Thymus (tissue), 11 donors: ENCODE measurements around the gene ZC2HC1B. TPM values are rescaled to one million over a fixed set of nuclear protein-coding genes. Genes with fewer than 3 reads are reported as not detected.

Experiments used
- DNase-seq, 9 donors: peaks; one replicate each; pipeline ENCODE4 v3.0.0-alpha.2; 2013; ENCODE audit warnings: low spot score in 9 of 9, low read depth in 6 of 9, missing footprints in 1 of 9
- H3K27ac ChIP-seq, 2 donors: one replicate each; pipeline ENCODE4 v1.5.1; 2013; ENCODE audit warnings: control low read depth in 1 of 2, low read depth in 1 of 2, low read length in 1 of 2, mild to moderate bottlenecking in 1 of 2, moderate library complexity in 1 of 2
- H3K27me3 ChIP-seq, 2 donors: one replicate each; pipeline ENCODE4 v1.5.1; 2013; ENCODE audit warnings: low read length in 1 of 2; ENCODE audit not compliant: control insufficient read depth in 2 of 2, insufficient read depth in 1 of 2
- H3K36me3 ChIP-seq, 2 donors: one replicate each; pipeline ENCODE4 v1.5.1; 2013; ENCODE audit warnings: low read length in 1 of 2, mild to moderate bottlenecking in 1 of 2, moderate library complexity in 1 of 2; ENCODE audit not compliant: control insufficient read depth in 2 of 2, insufficient read depth in 2 of 2
- H3K4me1 ChIP-seq, 2 donors: one replicate each; pipeline ENCODE4 v1.5.1; 2013; ENCODE audit warnings: low read length in 2 of 2; ENCODE audit not compliant: control insufficient read depth in 2 of 2, insufficient read depth in 2 of 2
- H3K4me3 ChIP-seq, 2 donors: one replicate each; pipeline ENCODE4 v1.5.1; 2013; ENCODE audit warnings: low read length in 2 of 2, control low read depth in 1 of 2, mild to moderate bottlenecking in 1 of 2
- H3K9me3 ChIP-seq, 2 donors: one replicate each; pipeline ENCODE4 v1.5.1; 2013; ENCODE audit warnings: low read length in 1 of 2, mild to moderate bottlenecking in 1 of 2; ENCODE audit not compliant: control insufficient read depth in 2 of 2, insufficient read depth in 1 of 2
- WGBS: extraction: QIAGEN DNeasy Blood & Tissue Kit; methylation state at CpG from one replicate; pipeline ENCODE4 v1.1.7; 2013; 5-methylcytosine and 5-hydroxymethylcytosine counted together
- polyA plus RNA-seq: library from polyadenylated mRNA; stranded (reverse); fragments of 200-250 nt; gene quantifications from one replicate; pipeline ENCODE4 v1.2.3, GENCODE V29; 2013
- total RNA-seq: library from RNA; stranded (reverse); fragments of 120-200 nt; gene quantifications from one replicate; pipeline ENCODE4 v1.2.4, GENCODE V29; 2013
- donor health status: healthy.

The ZC2HC1B gene
- total and polyA plus RNA-seq, 2 donors, result 0.21 TPM; not detected in 1

DNA sequence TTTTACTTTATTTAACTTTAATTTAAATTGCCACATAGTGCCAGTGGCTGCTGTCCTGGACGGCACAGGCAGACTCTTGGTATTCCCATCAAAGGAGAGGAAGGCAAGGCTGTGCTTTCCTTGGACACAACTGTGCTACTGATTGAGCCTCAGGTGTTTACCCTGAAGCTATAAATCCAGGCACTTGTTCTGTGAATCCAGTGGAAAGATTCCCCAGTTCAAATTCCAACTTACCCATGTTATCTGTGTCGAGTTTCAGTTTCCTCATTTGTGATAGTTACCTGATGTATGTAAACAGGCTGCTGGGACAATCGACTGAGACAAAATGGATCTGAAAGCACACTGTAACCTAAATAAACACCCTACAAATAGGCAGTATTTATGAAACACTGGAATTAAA is 86.6 kb downstream of the ZC2HC1B start:
- Histone ChIP-seq H3K27ac (no peak overlapping the region), H3K4me3 (no peak overlapping the region), H3K27me3 (no peaks in the 10 kb centered on the region), H3K4me1 (no peaks in the 10 kb centered on the region), H3K36me3 (peaks cover 0 to 5% of the 10 kb centered on the region in 2 donors), H3K9me3 (peaks cover 0 to 2% of the 10 kb centered on the region in 2 donors)
- no peak for DNase-seq
- 66% methylated on average over 3 of the region's 3 CpGs for WGBS

GRCh38 chr6:143952060-143952778 is 87.9 kb downstream of the ZC2HC1B start:
- H3K27ac ChIP-seq, result no peak overlapping the region

DNA sequence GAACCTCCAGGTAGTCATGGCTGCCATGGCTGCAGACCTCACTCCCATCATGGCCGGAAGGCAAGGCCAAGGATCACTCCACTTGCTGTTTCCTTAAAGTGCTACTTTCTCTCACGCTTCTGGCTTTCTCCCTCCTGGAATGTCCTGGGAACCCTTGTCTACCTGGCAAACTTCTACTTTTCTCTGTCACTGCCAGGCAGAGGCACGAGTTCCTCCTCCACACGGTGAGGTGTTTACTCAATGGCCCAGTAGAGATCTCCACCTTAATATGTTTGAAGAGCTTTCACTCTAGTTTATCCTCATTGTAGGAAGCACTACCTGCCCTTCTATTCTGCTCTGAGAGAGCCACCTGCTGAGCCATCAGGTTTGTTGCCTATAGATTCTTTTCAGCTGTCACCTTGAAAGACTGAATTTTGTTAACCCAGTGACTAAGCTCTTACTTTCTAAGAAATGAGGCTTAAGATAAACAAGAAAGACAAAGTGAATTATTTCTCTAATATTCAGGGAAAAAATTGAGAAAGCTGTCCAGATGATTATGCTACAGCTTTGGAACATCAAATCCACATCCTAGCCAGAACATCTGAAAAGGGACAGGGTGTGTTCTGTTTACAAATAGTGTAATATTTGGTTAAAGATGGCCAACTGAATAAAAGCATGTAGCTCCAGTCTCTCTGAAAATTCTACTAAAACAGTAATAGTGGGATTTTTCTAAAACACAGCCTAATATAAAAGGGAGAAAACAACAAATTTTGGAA is 88.8 kb downstream of the ZC2HC1B start:
- no peaks in the 10 kb centered on the region for H3K27me3 ChIP-seq
- no peaks in the 10 kb centered on the region for H3K36me3 ChIP-seq
- H3K9me3 ChIP-seq, result no peaks in the 10 kb centered on the region
- 95% methylated on average over 4 of the region's 4 CpGs for WGBS
- no peaks in the 10 kb centered on the region for H3K4me1 ChIP-seq
- H3K4me3 ChIP-seq, result no peak overlapping the region
- no peak for DNase-seq
- H3K27ac ChIP-seq, result no peak overlapping the region

More at GRCh38 chr6:143952060-143952778, 87.9 kb downstream of the ZC2HC1B start:
- no peak overlapping the region for H3K4me3 ChIP-seq
- peaks cover 0 to 5% of the 10 kb centered on the region in 2 donors for H3K36me3 ChIP-seq
- WGBS, result 96% methylated on average over 9 of the region's 9 CpGs
- H3K4me1 ChIP-seq, result no peaks in the 10 kb centered on the region
- H3K27me3 ChIP-seq, result no peaks in the 10 kb centered on the region
- peaks cover 0 to 2% of the 10 kb centered on the region in 2 donors for H3K9me3 ChIP-seq
- no peak for DNase-seq

GRCh38 chr6:143953922-143954321 is 89.6 kb downstream of the ZC2HC1B start:
- 97% methylated on average over 4 of the region's 4 CpGs for WGBS
- Histone ChIP-seq H3K4me1 (no peaks in the 10 kb centered on the region), H3K4me3 (no peak overlapping the region), H3K27me3 (no peaks in the 10 kb centered on the region), H3K36me3 (no peaks in the 10 kb centered on the region), H3K9me3 (no peaks in the 10 kb centered on the region), H3K27ac (no peak overlapping the region)
- no peak for DNase-seq

DNA sequence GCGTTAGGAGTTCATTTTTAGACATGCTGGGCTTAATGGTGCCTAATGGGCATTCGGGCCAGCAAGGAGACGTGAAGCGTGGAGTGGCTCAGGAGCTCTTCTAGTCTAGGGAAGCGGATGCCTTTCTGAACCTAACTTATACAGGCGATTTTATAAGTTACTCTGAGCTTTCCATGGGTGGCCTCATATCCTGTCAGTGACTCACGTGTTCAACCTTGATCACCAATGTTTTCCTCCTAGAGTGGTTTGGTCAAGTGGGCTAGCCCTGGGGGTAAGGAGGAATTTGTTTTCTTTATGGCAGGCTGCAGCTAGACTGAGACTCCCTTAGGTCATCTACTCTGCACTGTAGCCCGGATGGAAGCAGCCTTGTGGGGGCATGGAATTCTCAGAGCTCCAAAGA is 91.7 kb downstream of the ZC2HC1B start:
- H3K4me3 ChIP-seq, result no peak overlapping the region
- H3K9me3 ChIP-seq, result no peaks in the 10 kb centered on the region
- no peak overlapping the region for H3K27ac ChIP-seq
- no peaks in the 10 kb centered on the region for H3K36me3 ChIP-seq
- no peaks in the 10 kb centered on the region for H3K27me3 ChIP-seq
- no peaks in the 10 kb centered on the region for H3K4me1 ChIP-seq
- no peak for DNase-seq
- WGBS, result 98% methylated on average over 8 of the region's 8 CpGs

GRCh38 chr6:143957679-143958274 is 93.5 kb downstream of the ZC2HC1B start:
- no peaks in the 10 kb centered on the region for H3K36me3 ChIP-seq
- 94% methylated on average over 4 of the region's 4 CpGs for WGBS
- no peak for DNase-seq
- H3K9me3 ChIP-seq, result no peaks in the 10 kb centered on the region
- H3K4me3 ChIP-seq, result no peak overlapping the region
- H3K27me3 ChIP-seq, result no peaks in the 10 kb centered on the region
- no peaks in the 10 kb centered on the region for H3K4me1 ChIP-seq
- no peak overlapping the region for H3K27ac ChIP-seq

- Histone ChIP-seq H3K27ac (no peak overlapping the region), H3K4me1 (no peaks in the 10 kb centered on the region), H3K27me3 (no peaks in the 10 kb centered on the region), H3K4me3 (no peak overlapping the region), H3K36me3 (no peaks in the 10 kb centered on the region), H3K9me3 (no peaks in the 10 kb centered on the region)
- 96% methylated on average over 11 of the region's 11 CpGs for WGBS
- no peak for DNase-seq
These were observed 94.6 kb downstream of the ZC2HC1B start for GRCh38 chr6:143958839-143959399.

- no peak overlapping the region for H3K4me3 ChIP-seq
- H3K4me1 ChIP-seq, result no peaks in the 10 kb centered on the region
- 93% methylated on average over 4 of the region's 4 CpGs for WGBS
- H3K9me3 ChIP-seq, result no peaks in the 10 kb centered on the region
- no peaks in the 10 kb centered on the region for H3K36me3 ChIP-seq
- H3K27ac ChIP-seq, result no peak overlapping the region
- DNase-seq, result no peak
- H3K27me3 ChIP-seq, result no peaks in the 10 kb centered on the region
These were observed 95.7 kb downstream of the ZC2HC1B start for GRCh38 chr6:143959927-143960326.

- 95% methylated on average over 3 of the region's 3 CpGs for WGBS
- Histone ChIP-seq H3K27ac (no peak overlapping the region), H3K36me3 (no peaks in the 10 kb centered on the region), H3K27me3 (no peaks in the 10 kb centered on the region), H3K9me3 (no peaks in the 10 kb centered on the region), H3K4me1 (no peaks in the 10 kb centered on the region), H3K4me3 (no peak overlapping the region)
- no peak for DNase-seq
These were observed 96.8 kb downstream of the ZC2HC1B start for GRCh38 chr6:143961066-143961465.
